ENCODE measurements around the gene ZBTB21.
"Not testable (repeated sequence)": the region's sequence is repeated elsewhere in the genome, so short reads cannot be mapped to it uniquely, and the experiment has no call there.

ZBTB21 gene

DNA sequence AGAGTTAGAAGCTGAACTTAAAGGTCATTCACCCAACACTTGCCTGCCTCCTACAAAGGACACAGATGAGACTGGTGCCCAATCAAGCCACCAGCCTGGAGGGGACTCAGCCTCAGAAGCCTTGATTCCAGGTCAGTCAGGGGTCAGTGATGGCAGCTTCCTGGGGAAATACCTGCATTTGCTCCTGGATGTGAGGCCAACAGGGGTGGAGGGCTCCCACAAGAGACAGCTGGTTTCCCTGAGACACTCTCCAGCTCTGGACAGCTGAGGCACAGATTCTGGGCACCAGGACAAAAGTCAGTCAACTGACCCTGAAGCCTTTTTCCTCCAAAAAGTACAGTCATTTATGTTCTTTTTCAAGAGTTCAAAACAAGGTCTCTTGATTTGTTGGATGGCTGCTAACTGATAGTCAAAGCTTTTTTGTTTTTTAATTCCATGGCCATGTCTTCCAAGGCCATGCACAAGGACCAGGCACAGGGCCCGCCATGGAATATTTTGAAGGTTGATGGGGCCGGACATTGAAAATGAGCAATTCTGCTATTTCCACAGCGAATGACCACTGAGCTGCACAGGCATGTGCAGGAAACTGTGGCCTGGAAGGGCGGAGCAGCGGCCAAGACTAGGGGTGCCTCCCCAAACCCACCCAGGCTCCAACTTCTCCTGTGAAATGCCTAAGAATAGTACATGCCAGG, 58.1 kb downstream of the ZBTB21 start:
- 97 to 100% methylated on average over 4 to 5 of the region's 5 CpGs for WGBS, 2 experiments (ENCODE audit: insufficient coverage in 2 of 2)
- Histone ChIP-seq H3K9me3 (ENCODE audit: control insufficient read depth, low read length) (no peaks in the 10 kb centered on the region), H3K27ac (ENCODE audit: low read depth, low read length, severe bottlenecking) (no peak overlapping the region), H3K4me3 (ENCODE audit: extremely low read depth, insufficient read depth, low read length, poor library complexity, severe bottlenecking) (no peak overlapping the region), H3K36me3 (ENCODE audit: control insufficient read depth, insufficient read depth, low read length) (no peaks in the 10 kb centered on the region), H3K4me1 (ENCODE audit: control insufficient read depth, insufficient read depth, low read length, poor library complexity, severe bottlenecking) (peaks cover 10% of the 10 kb centered on the region)

DNA sequence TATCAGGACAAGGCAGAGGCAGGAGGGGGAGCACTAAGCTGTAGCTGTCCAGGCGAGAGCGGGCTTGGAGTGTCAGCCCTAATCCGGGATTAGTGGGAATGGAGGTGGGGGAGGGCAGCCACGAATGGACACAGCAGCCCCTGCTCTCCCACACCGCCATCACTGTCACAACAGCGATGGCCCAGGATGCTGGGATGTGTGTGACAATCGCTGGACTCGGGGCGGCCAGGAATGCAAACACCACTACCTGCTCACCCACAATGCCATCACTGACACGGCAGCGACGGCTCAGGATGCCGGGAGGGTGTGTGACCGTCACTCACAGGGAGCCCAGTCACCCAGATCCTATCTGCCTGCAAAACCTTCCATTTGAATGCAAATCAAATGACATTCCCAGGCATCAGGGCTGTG, 59.2 kb downstream of the ZBTB21 start:
- Histone ChIP-seq H3K4me3 (ENCODE audit: extremely low read depth, insufficient read depth, low read length, poor library complexity, severe bottlenecking) (no peak overlapping the region), H3K4me1 (ENCODE audit: control insufficient read depth, insufficient read depth, low read length, poor library complexity, severe bottlenecking) (peaks cover 7% of the 10 kb centered on the region), H3K9me3 (ENCODE audit: control insufficient read depth, low read length) (no peaks in the 10 kb centered on the region), H3K36me3 (ENCODE audit: control insufficient read depth, insufficient read depth, low read length) (no peaks in the 10 kb centered on the region), H3K27ac (ENCODE audit: low read depth, low read length, severe bottlenecking) (no peak overlapping the region)
- 19 to 25% methylated on average over 5 to 6 of the region's 14 CpGs for WGBS, 2 experiments (ENCODE audit: insufficient coverage in 2 of 2)

DNA sequence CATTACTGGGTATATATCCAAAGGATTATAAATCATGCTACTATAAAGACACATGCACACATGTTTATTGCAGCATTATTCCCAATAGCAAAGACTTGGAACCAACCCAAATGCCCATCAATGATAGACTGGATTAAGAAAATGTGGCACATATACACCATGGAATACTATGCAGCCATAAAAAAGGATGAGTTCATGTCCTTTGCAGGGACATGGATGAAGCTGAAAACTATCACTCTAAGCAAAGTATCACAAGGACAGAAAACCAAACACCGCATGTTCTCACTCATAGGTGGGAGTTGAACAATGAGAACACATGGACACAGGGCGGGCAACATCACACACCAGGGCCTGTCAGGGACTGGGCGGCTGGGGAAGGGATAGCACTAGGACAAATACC, 60.5 kb downstream of the ZBTB21 start:
- H3K9me3 ChIP-seq (ENCODE audit: control insufficient read depth, low read length), result not testable (repeated sequence)

GRCh38 chr21:41948901-41949300, 61.3 kb downstream of the ZBTB21 start:
- Histone ChIP-seq H3K27ac (ENCODE audit: low read depth, low read length, severe bottlenecking) (no peak overlapping the region), H3K36me3 (ENCODE audit: control insufficient read depth, insufficient read depth, low read length) (no peaks in the 10 kb centered on the region), H3K4me1 (ENCODE audit: control insufficient read depth, insufficient read depth, low read length, poor library complexity, severe bottlenecking) (peaks cover 7% of the 10 kb centered on the region), H3K4me3 (ENCODE audit: extremely low read depth, insufficient read depth, low read length, poor library complexity, severe bottlenecking) (no peak overlapping the region), H3K9me3 (ENCODE audit: control insufficient read depth, low read length) (no peaks in the 10 kb centered on the region)
- WGBS, 2 experiments (ENCODE audit: insufficient coverage in 2 of 2), result 93 to 98% methylated on average over 11 of the region's 11 CpGs

More for the DNA sequence above, 60.5 kb downstream of the ZBTB21 start:
- not testable (repeated sequence) for H3K4me1 ChIP-seq (ENCODE audit: control insufficient read depth, insufficient read depth, low read length, poor library complexity, severe bottlenecking); H3K4me3 ChIP-seq (ENCODE audit: extremely low read depth, insufficient read depth, low read length, poor library complexity, severe bottlenecking); H3K36me3 ChIP-seq (ENCODE audit: control insufficient read depth, insufficient read depth, low read length); H3K27ac ChIP-seq (ENCODE audit: low read depth, low read length, severe bottlenecking)
- 88 to 96% methylated on average over 3 of the region's 3 CpGs for WGBS, 2 experiments (ENCODE audit: insufficient coverage in 2 of 2)

DNA sequence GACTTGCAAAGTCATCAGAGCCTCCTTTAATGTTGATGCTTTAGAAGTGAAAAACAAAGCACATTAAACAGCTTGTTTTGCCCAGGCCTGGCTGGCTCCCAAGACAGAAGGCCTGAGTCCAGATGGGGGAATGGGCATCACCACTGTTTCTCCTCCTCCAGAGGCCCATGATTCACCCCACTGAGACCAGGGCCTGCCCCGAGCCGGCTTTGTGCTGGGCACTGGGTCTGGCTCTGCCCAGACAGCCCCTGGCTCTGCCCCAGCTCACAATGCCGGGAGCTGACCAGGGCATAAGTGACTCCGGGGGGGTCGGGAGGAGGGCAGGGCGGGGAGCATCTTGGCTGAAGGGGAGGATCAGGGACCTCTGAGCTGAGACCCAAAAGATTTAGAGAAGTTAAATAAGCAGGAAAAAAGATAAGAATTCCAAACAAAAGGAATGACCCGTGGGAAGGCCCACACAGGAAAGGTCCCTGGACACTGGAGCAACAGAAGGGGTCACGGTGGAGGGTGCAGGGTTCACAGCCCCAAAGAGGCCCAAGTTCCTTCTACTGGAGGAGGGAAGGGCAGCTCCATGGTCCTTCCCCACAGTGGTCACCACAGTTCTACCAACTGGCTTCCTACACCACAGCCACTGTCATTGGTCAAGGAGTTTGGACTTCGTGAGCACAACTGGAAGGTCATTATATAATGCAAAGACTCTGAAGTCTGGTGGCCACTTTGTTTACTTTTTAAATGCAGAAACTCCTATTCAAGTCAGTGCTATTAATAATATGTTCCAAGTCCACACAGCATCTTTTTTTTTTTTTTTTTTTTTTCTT, 61.9 kb downstream of the ZBTB21 start:
- no peaks in the 10 kb centered on the region for H3K36me3 ChIP-seq (ENCODE audit: control insufficient read depth, insufficient read depth, low read length)
- peaks cover 7% of the 10 kb centered on the region for H3K4me1 ChIP-seq (ENCODE audit: control insufficient read depth, insufficient read depth, low read length, poor library complexity, severe bottlenecking)
- no peak overlapping the region for H3K4me3 ChIP-seq (ENCODE audit: extremely low read depth, insufficient read depth, low read length, poor library complexity, severe bottlenecking)
- no peak overlapping the region for H3K27ac ChIP-seq (ENCODE audit: low read depth, low read length, severe bottlenecking)
- no peaks in the 10 kb centered on the region for H3K9me3 ChIP-seq (ENCODE audit: control insufficient read depth, low read length)
- WGBS, 2 experiments (ENCODE audit: insufficient coverage in 2 of 2), result 89 to 96% methylated on average over 1 to 8 of the region's 9 CpGs

- Histone ChIP-seq H3K9me3 (ENCODE audit: control insufficient read depth, low read length) (no peaks in the 10 kb centered on the region), H3K27ac (ENCODE audit: low read depth, low read length, severe bottlenecking) (no peak overlapping the region), H3K36me3 (ENCODE audit: control insufficient read depth, insufficient read depth, low read length) (no peaks in the 10 kb centered on the region), H3K4me3 (ENCODE audit: extremely low read depth, insufficient read depth, low read length, poor library complexity, severe bottlenecking) (no peak overlapping the region), H3K4me1 (ENCODE audit: control insufficient read depth, insufficient read depth, low read length, poor library complexity, severe bottlenecking) (no peaks in the 10 kb centered on the region)
- WGBS, 2 experiments (ENCODE audit: insufficient coverage in 2 of 2), result 95% methylated on average over 4 to 6 of the region's 8 CpGs
Measured at GRCh38 chr21:41945982-41946381, 64.2 kb downstream of the ZBTB21 start.

DNA sequence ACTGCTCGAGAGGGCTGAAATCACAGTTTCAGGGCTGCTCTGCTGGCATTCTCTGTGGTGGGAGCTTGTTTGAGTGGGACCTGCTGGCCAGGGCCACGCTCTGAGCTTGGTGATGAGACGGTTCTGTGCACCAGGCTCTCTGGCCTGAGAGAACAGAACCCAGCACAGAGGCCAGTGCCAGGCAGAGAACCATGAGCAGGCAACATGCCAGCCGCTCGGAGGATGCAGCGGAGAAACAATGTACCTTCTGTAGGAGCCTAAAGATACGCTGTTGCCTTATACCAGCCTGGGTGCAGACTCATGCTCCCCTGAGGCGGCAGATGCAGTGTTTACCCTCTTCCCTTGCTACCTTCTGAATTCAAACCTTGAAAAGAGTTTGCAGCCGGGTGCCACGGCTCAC, 66.3 kb downstream of the ZBTB21 start:
- H3K27ac ChIP-seq (ENCODE audit: low read depth, low read length, severe bottlenecking), result no peak overlapping the region
- no peaks in the 10 kb centered on the region for H3K4me1 ChIP-seq (ENCODE audit: control insufficient read depth, insufficient read depth, low read length, poor library complexity, severe bottlenecking)
- H3K36me3 ChIP-seq (ENCODE audit: control insufficient read depth, insufficient read depth, low read length), result no peaks in the 10 kb centered on the region
- no peak overlapping the region for H3K4me3 ChIP-seq (ENCODE audit: extremely low read depth, insufficient read depth, low read length, poor library complexity, severe bottlenecking)
- 94% methylated on average over 9 to 10 of the region's 10 CpGs for WGBS, 2 experiments (ENCODE audit: insufficient coverage in 2 of 2)
- no peaks in the 10 kb centered on the region for H3K9me3 ChIP-seq (ENCODE audit: control insufficient read depth, low read length)

- 89 to 96% methylated on average over 3 to 7 of the region's 9 CpGs for WGBS, 2 experiments (ENCODE audit: insufficient coverage in 2 of 2)
Measured at GRCh38 chr21:41942457-41942856, 67.7 kb downstream of the ZBTB21 start.

GRCh38 chr21:41941941-41942340, 68.2 kb downstream of the ZBTB21 start:
- no peaks in the 10 kb centered on the region for H3K4me1 ChIP-seq (ENCODE audit: control insufficient read depth, insufficient read depth, low read length, poor library complexity, severe bottlenecking)
- H3K4me3 ChIP-seq (ENCODE audit: extremely low read depth, insufficient read depth, low read length, poor library complexity, severe bottlenecking), result no peak overlapping the region
- no peak overlapping the region for H3K27ac ChIP-seq (ENCODE audit: low read depth, low read length, severe bottlenecking)
- 94 to 98% methylated on average over 5 to 7 of the region's 12 CpGs for WGBS, 2 experiments (ENCODE audit: insufficient coverage in 2 of 2)
- H3K36me3 ChIP-seq (ENCODE audit: control insufficient read depth, insufficient read depth, low read length), result no peaks in the 10 kb centered on the region
- no peaks in the 10 kb centered on the region for H3K9me3 ChIP-seq (ENCODE audit: control insufficient read depth, low read length)

More at GRCh38 chr21:41942457-41942856, 67.7 kb downstream of the ZBTB21 start:
- no peak overlapping the region for H3K27ac ChIP-seq (ENCODE audit: low read depth, low read length, severe bottlenecking)
- no peaks in the 10 kb centered on the region for H3K36me3 ChIP-seq (ENCODE audit: control insufficient read depth, insufficient read depth, low read length)
- no peak overlapping the region for H3K4me3 ChIP-seq (ENCODE audit: extremely low read depth, insufficient read depth, low read length, poor library complexity, severe bottlenecking)
- H3K9me3 ChIP-seq (ENCODE audit: control insufficient read depth, low read length), result no peaks in the 10 kb centered on the region
- no peaks in the 10 kb centered on the region for H3K4me1 ChIP-seq (ENCODE audit: control insufficient read depth, insufficient read depth, low read length, poor library complexity, severe bottlenecking)

GRCh38 chr21:41940431-41940830, 69.7 kb downstream of the ZBTB21 start:
- WGBS, 2 experiments (ENCODE audit: insufficient coverage in 2 of 2), result no CpG with 5 or more reads among the region's 3 CpGs
- H3K4me1 ChIP-seq (ENCODE audit: control insufficient read depth, insufficient read depth, low read length, poor library complexity, severe bottlenecking), result no peaks in the 10 kb centered on the region
- H3K36me3 ChIP-seq (ENCODE audit: control insufficient read depth, insufficient read depth, low read length), result no peaks in the 10 kb centered on the region
- H3K4me3 ChIP-seq (ENCODE audit: extremely low read depth, insufficient read depth, low read length, poor library complexity, severe bottlenecking), result no peak overlapping the region
- no peaks in the 10 kb centered on the region for H3K9me3 ChIP-seq (ENCODE audit: control insufficient read depth, low read length)
- H3K27ac ChIP-seq (ENCODE audit: low read depth, low read length, severe bottlenecking), result no peak overlapping the region

GRCh38 chr21:41939391-41939790, 70.8 kb downstream of the ZBTB21 start:
- Histone ChIP-seq H3K4me3 (ENCODE audit: extremely low read depth, insufficient read depth, low read length, poor library complexity, severe bottlenecking) (no peak overlapping the region), H3K36me3 (ENCODE audit: control insufficient read depth, insufficient read depth, low read length) (no peaks in the 10 kb centered on the region), H3K9me3 (ENCODE audit: control insufficient read depth, low read length) (no peaks in the 10 kb centered on the region), H3K4me1 (ENCODE audit: control insufficient read depth, insufficient read depth, low read length, poor library complexity, severe bottlenecking) (no peaks in the 10 kb centered on the region), H3K27ac (ENCODE audit: low read depth, low read length, severe bottlenecking) (no peak overlapping the region)
- WGBS, 2 experiments (ENCODE audit: insufficient coverage in 2 of 2), result 90 to 93% methylated on average over 5 to 8 of the region's 8 CpGs
